Left lung (tissue), 10 donors: ENCODE results near the gene PHC3. TPM values are rescaled to one million over a fixed set of nuclear protein-coding genes. Genes with fewer than 3 reads are reported as not detected.

Experiments
- ATAC-seq: fragments of 200-7000 bp; cut with Tn5 transposase; one replicate; pipeline ENCODE4 v1.9.1; 2020; ENCODE audit warnings: moderate library complexity
- DNase-seq, 4 donors: peaks; one replicate each; pipeline ENCODE4 v3.0.0-alpha.2; 2013 to 2020
- H3K27ac ChIP-seq, 2 donors: fragments of 200-600 bp; sonication (generic) in 1 of 2; one replicate each; pipeline versions ENCODE4 v1.5.0 to v1.8.0; 2020 to 2021
- H3K27me3 ChIP-seq, 2 donors: fragments of 200-600 bp; sonication (generic) in 1 of 2; one replicate each; pipeline versions ENCODE4 v1.5.0 to v1.8.0; 2020 to 2021
- H3K36me3 ChIP-seq, 2 donors: fragments of 200-600 bp; sonication (generic) in 1 of 2; one replicate each; pipeline versions ENCODE4 v1.5.0 to v1.8.0; 2020 to 2021
- H3K4me1 ChIP-seq, 2 donors: fragments of 200-600 bp; one replicate each; pipeline ENCODE4 v1.8.0; 2021
- H3K4me3 ChIP-seq, 2 donors: fragments of 200-600 bp; sonication (generic) in 1 of 2; one replicate each; pipeline versions ENCODE4 v1.5.0 to v1.8.0; 2020 to 2021; ENCODE audit warnings: mild to moderate bottlenecking in 1 of 2
- H3K9me3 ChIP-seq, 2 donors: fragments of 200-600 bp; sonication (generic) in 1 of 2; one replicate each; pipeline versions ENCODE4 v1.5.0 to v1.8.0; 2020 to 2021
- intact Hi-C, 2 donors: fragments of 100-400 bp; cut with DNase I; formaldehyde crosslinking; loops; one replicate each; pipeline versions ENCODE4 v1.11.2 to v1.14.2; 2022
- polyA plus RNA-seq, 6 donors: library from polyadenylated mRNA; unstranded; fragments of 120-200 nt; gene quantifications; one replicate each; pipeline ENCODE4 v1.2.1, GENCODE V29; 2013; ENCODE audit not compliant: insufficient read length in 6 of 6
- total RNA-seq, 2 donors: library from RNA; stranded (reverse); fragmentation: NEBNext Ultra II Directional; extraction: Animal tissue kit (Norgen Biotek cat#: 25700); gene quantifications; one replicate each; pipeline ENCODE4 v1.2.1, GENCODE V29; 2021
- TF ChIP-seq, protein P1 (sequence below), 2 donors: fragments of 200-600 bp; sonication (generic) in 1 of 2; IDR thresholded peaks; one replicate each; pipeline versions ENCODE4 v1.5.0 to v1.8.0; 2021; ENCODE audit warnings: antibody characterized with exemption in 2 of 2
- donor health status: DM: no; HTN: yes; CAD: no.
- donor health status: DM: no; HTN: no; CAD: no.

Gene PHC3
- total and polyA plus RNA-seq, 8 donors = 35.5 to 66.3 (median 47.1) TPM

DNA sequence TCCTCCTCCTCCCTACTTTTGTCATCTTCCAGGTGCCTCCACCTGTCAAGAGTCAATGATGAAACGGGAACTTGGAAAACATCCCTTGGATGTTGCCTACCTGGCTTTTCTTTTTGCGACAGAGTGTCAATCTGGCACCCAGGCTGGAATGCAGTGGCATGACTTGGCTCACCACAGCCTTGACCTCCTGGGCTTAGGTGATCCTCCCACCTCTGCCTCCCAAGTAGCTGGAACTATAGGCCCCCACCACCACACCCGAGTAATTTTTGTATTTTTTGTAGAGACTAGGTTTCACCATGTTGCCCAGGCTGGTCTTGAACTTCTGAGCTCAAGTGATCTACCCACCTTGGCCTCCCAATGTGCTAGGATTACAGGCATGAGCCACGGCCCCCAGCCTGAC lies 100.9 kb downstream of the PHC3 start:
- peaks cover 0 to 35% of the 10 kb centered on the region in 2 donors for H3K36me3 ChIP-seq
- no peaks in the 10 kb centered on the region for H3K4me1 ChIP-seq
- H3K9me3 ChIP-seq = no peaks in the 10 kb centered on the region
- no peak for ATAC-seq
- no peaks in the 10 kb centered on the region for H3K27me3 ChIP-seq
- intact Hi-C loops = no loop called here
- H3K4me3 ChIP-seq = no peak overlapping the region
- TF ChIP-seq, protein P1, sequence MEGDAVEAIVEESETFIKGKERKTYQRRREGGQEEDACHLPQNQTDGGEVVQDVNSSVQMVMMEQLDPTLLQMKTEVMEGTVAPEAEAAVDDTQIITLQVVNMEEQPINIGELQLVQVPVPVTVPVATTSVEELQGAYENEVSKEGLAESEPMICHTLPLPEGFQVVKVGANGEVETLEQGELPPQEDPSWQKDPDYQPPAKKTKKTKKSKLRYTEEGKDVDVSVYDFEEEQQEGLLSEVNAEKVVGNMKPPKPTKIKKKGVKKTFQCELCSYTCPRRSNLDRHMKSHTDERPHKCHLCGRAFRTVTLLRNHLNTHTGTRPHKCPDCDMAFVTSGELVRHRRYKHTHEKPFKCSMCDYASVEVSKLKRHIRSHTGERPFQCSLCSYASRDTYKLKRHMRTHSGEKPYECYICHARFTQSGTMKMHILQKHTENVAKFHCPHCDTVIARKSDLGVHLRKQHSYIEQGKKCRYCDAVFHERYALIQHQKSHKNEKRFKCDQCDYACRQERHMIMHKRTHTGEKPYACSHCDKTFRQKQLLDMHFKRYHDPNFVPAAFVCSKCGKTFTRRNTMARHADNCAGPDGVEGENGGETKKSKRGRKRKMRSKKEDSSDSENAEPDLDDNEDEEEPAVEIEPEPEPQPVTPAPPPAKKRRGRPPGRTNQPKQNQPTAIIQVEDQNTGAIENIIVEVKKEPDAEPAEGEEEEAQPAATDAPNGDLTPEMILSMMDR (IDR thresholded peaks at IDR 0.05) = no peak
- DNase-seq = no peak
- no peak overlapping the region for H3K27ac ChIP-seq

DNA sequence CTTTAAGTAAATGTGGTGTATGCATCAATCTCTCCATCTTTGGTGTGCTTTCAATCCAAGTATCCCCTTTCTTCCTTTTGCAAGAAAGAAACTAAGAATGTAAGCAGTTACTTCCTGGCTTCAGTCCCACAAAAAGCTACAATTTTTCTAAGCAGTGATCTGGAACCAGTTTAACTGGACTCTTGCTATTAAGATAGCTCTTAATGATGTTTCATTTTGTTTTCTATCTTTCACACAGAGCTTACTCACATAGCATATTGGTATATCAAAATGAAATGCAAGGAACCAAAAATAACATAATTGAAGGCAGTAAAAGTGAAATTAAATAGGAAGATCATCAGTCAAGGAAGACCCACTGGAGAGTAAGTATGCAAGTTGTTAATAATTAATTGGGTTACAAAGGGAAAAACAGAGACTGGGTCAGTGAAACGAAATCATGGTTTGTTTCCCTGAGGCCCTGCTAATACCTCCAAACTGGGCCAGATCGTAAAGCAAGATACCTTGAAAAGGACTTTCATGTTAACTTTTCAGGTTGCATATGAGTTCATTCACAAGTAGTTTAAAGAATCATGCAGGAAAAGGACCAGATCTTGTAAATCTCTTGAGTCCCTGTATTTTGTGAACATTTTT lies 101.9 kb downstream of the PHC3 start:
- intact Hi-C loops = no loop called here
- Histone ChIP-seq H3K4me1 (no peaks in the 10 kb centered on the region), H3K27me3 (no peaks in the 10 kb centered on the region), H3K9me3 (no peaks in the 10 kb centered on the region), H3K36me3 (peaks cover 0 to 27% of the 10 kb centered on the region in 2 donors), H3K27ac (no peak overlapping the region), H3K4me3 (no peak overlapping the region)
- DNase-seq (peak in 2 of 4 donors; percentile 12 to 27), ATAC-seq (no peak)
- TF ChIP-seq, protein P1 (IDR thresholded peaks at IDR 0.05) = no peak

DNA sequence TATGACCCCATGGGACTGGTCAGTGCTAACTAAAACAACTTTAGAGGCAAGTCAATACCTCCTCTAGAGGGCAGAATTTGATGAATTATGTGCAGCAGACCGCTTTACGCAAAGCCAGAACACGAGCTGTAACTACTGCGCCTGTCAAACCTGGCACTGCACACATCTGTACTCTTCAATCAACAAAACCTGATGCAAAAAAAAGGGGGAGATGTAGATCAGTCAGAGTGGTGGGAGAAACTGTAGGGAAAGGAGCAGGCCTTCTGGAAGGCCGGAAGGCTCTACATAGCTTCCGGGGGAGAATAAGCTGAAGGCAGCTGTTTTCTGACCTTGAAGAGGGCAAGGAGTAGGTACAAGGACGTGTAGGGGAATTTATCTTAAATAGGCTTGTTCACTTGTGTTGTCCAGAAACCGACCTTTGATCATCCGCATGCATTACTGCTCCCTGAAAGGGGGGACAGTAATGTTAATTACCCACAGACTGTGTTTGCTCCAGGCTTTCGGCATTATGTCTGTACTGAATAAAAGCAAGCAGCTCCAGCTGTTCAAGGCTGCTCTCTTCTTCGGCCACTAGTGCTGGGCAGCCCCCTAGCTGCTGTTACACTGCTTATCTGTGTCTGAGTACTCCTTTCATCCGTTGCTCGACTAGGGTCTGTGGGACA lies 102.8 kb downstream of the PHC3 start:
- Histone ChIP-seq H3K4me3 (no peak overlapping the region), H3K36me3 (peaks cover 0 to 27% of the 10 kb centered on the region in 2 donors), H3K27ac (no peak overlapping the region), H3K27me3 (no peaks in the 10 kb centered on the region), H3K9me3 (no peaks in the 10 kb centered on the region), H3K4me1 (no peaks in the 10 kb centered on the region)
- intact Hi-C loops = no loop called here
- ATAC-seq (no peak), DNase-seq (peak in 1 of 4 donors; percentile 13)
- TF ChIP-seq, protein P1 (IDR thresholded peaks at IDR 0.05) = no peak

DNA sequence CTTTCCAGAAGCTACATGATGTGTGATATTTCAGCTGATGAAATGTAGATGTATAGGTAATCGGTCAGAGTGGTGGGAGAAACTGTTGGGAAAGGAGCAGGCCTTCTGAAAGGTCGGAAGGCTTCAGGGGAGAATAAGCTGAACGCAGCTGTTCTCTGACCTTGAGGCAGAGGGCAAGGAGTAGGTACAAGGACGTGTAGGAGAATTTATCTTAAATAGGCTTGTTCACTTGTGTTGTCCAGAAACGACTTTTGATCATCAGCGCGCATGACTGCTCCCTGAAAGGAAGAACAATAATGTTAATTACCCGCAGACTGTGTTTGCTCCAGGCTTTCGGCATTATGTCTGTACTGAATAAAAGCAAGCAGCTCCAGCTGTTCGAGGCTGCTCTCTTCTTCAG lies 104.2 kb downstream of the PHC3 start:
- no peaks in the 10 kb centered on the region for H3K9me3 ChIP-seq
- no peak overlapping the region for H3K27ac ChIP-seq
- no peak overlapping the region for H3K4me3 ChIP-seq
- TF ChIP-seq, protein P1 (IDR thresholded peaks at IDR 0.05) = no peak
- H3K4me1 ChIP-seq = no peaks in the 10 kb centered on the region
- intact Hi-C loops = no loop called here
- DNase-seq (no peak), ATAC-seq (no peak)
- peaks cover 0 to 16% of the 10 kb centered on the region in 2 donors for H3K36me3 ChIP-seq
- H3K27me3 ChIP-seq = no peaks in the 10 kb centered on the region

DNA sequence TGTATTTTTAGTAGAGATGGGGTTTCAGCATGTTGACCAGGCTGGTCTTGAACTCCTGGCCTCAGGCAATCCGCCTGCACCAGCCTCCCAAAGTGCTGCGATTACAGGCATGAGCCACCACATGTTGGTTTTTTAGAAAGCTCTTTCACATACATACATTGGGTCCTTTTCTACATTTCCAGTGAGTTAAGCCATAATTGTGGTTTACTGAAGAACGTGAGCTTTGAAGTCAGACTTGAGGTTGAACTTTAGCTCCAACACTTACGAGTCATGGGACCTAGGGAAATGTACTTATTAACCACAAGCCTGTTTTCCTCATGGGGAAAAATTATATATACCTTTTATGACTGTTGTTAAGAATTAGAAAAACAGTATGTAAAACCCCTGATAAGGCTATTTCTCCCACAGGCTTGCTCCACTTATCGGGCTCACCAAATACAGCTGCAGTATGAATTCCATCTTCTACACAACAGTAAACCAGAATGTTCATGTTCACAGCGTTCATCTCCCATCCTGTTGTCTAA lies 104.8 kb downstream of the PHC3 start:
- no peak for ATAC-seq

More for the DNA sequence above, 104.8 kb downstream of the PHC3 start:
- Histone ChIP-seq H3K4me3 (no peak overlapping the region), H3K36me3 (peaks cover 0 to 13% of the 10 kb centered on the region in 2 donors), H3K9me3 (no peaks in the 10 kb centered on the region), H3K27me3 (no peaks in the 10 kb centered on the region), H3K27ac (no peak overlapping the region), H3K4me1 (no peaks in the 10 kb centered on the region)
- TF ChIP-seq, protein P1 (IDR thresholded peaks at IDR 0.05) = no peak
- intact Hi-C loops = no loop called here
- DNase-seq = no peak
